K562 (cell line): ENCODE measurements around the gene C1orf87. TPM values are rescaled to one million over a fixed set of nuclear protein-coding genes. Genes with fewer than 3 reads are reported as not detected.

Experiments used
- ATAC-seq: fragments of 200-7000 bp; cut with Tn5 transposase; 3 replicates; pipeline ENCODE4 v1.9.1; 2020; ENCODE audit warnings: moderate library complexity
- BruUV-seq: library from RNA; stranded (reverse); fragments of 400-500 nt; replicated peaks from 2 replicates; lab custom pipeline; 2021; lab: Mats Ljungman, UMichigan
- CTCF ChIA-PET: fragments of 300-600 bp; formaldehyde crosslinking; extraction: SDS; loops from one replicate; lab custom pipeline; 2021; ENCODE audit warnings: low intra/inter-chr PET ratio; lab: Yijun Ruan, JAX
- POLR2A ChIA-PET: fragments of 300-600, 350-650 bp; sonication (Branson Sonifier 250); formaldehyde crosslinking; extraction: SDS; loops from one replicate; lab custom pipeline; 2021; ENCODE audit warnings: antibody characterized with exemption, inconsistent platforms; lab: Yijun Ruan, JAX
- DNase-seq, 4 experiments: peaks; one replicate each; pipeline versions ENCODE4 v3.0.0 to v3.0.0-alpha.2; 2011 to 2018; ENCODE audit warnings: low spot score in 3 of 4, mixed read lengths in 3 of 4; ENCODE audit errors: extremely low read depth in 1 of 4
- FAIRE-seq: peaks from 2 replicates; lab custom pipeline; 2011; peaks lifted over from hg19 to GRCh38; lab: Jason Lieb, UNC
- H2AFZ ChIP-seq: 2 replicates; pipeline ENCODE4 v1.6.0; 2011; ENCODE audit warnings: low read depth, low read length, control low read depth, inconsistent platforms
- H3K27ac ChIP-seq: fragments of 200-600 bp; 3 replicates; pipeline ENCODE4 v1.8.0; 2011; ENCODE audit warnings: low read depth, mild to moderate bottlenecking, control low read depth, inconsistent platforms, low read length, moderate library complexity, mixed read lengths; ENCODE audit errors: extremely low read depth
- H3K27me3 ChIP-seq, 2 experiments: fragments of 300-600 bp in 1 of 2; 2 replicates in 1 of 2; 3 replicates in 1 of 2; pipeline versions ENCODE4 v1.6.0 to v1.8.0; 2011; ENCODE audit warnings: inconsistent platforms in 2 of 2, low read length in 2 of 2, mild to moderate bottlenecking in 1 of 2, mixed read lengths in 1 of 2, moderate library complexity in 1 of 2; ENCODE audit not compliant: control insufficient read depth in 2 of 2, insufficient read depth in 2 of 2
- H3K36me3 ChIP-seq: fragments of 300-600 bp; 3 replicates; pipeline ENCODE4 v1.8.0; 2011; ENCODE audit warnings: mild to moderate bottlenecking, low read length, inconsistent platforms; ENCODE audit not compliant: control insufficient read depth, insufficient read depth
- H3K4me1 ChIP-seq, 2 experiments: fragments of 200-600 bp in 1 of 2; replicated peaks in 1 of 2; 2 replicates in 1 of 2; 3 replicates in 1 of 2; pipeline versions ENCODE4 v1.5.1 to v1.8.0; 2011; ENCODE audit warnings: inconsistent platforms in 2 of 2, low read length in 2 of 2, mild to moderate bottlenecking in 1 of 2, mixed read lengths in 1 of 2, moderate library complexity in 1 of 2; ENCODE audit not compliant: control insufficient read depth in 2 of 2, insufficient read depth in 2 of 2
- H3K4me2 ChIP-seq: 2 replicates; pipeline ENCODE4 v1.6.1; 2011; ENCODE audit warnings: low read length, control low read depth, inconsistent platforms, mixed read lengths; ENCODE audit not compliant: insufficient read depth
- H3K4me3 ChIP-seq: fragments of 200-600 bp; sonication (generic), shearing (Covaris generic); 2 replicates; pipeline ENCODE4 v1.5.1; 2016; ENCODE audit warnings: control low read depth, inconsistent platforms
- H3K79me2 ChIP-seq: fragments of 200-600 bp; 3 replicates; pipeline ENCODE4 v1.8.0; 2011; ENCODE audit warnings: low read length, inconsistent platforms; ENCODE audit not compliant: control insufficient read depth, insufficient read depth
- H3K9ac ChIP-seq, 2 experiments: 2 replicates each; pipeline versions ENCODE4 v1.6.0 to v1.6.1; 2011; ENCODE audit warnings: low read depth in 2 of 2, low read length in 2 of 2, control low read depth in 1 of 2, inconsistent platforms in 1 of 2, mild to moderate bottlenecking in 1 of 2, mixed read lengths in 1 of 2; ENCODE audit not compliant: insufficient read depth in 1 of 2
- H3K9me1 ChIP-seq: one replicate; pipeline ENCODE4 v1.6.0; 2011; ENCODE audit warnings: inconsistent platforms, mild to moderate bottlenecking, low read length, moderate library complexity; ENCODE audit not compliant: control insufficient read depth, insufficient read depth
- H3K9me3 ChIP-seq: replicated peaks from 2 replicates; pipeline ENCODE4 v1.5.1; 2011; ENCODE audit warnings: low read depth, low read length, inconsistent platforms; ENCODE audit not compliant: control insufficient read depth, insufficient read depth
- H4K20me1 ChIP-seq: replicated peaks from 2 replicates; pipeline ENCODE4 v1.6.1; 2011; ENCODE audit warnings: low read length, inconsistent platforms, mixed read lengths; ENCODE audit not compliant: control insufficient read depth, insufficient read depth
- CAMTA2 ChIP-seq: fragments of 250-450 bp; sonication (Bioruptor Pico); conservative IDR thresholded peaks from 2 replicates; pipeline ENCODE4 v1.5.1; 2022
- ELK1 ChIP-seq: sonication (generic); formaldehyde crosslinking; IDR thresholded peaks from 2 replicates; pipeline ENCODE4 v1.8.1; 2022; ENCODE audit warnings: missing genetic modification reagents
- HSF4 ChIP-seq: fragments of 250-450 bp; sonication (Bioruptor Pico); IDR thresholded peaks from 2 replicates; pipeline ENCODE4 v2.1.2; 2022; ENCODE audit warnings: mild to moderate bottlenecking, moderate library complexity, borderline replicate concordance
- MITF ChIP-seq: IDR thresholded peaks from 2 replicates; pipeline ENCODE4 v1.6.1; 2014; ENCODE audit warnings: antibody characterized with exemption
- NKRF ChIP-seq: fragments of 450-650 bp; IDR thresholded peaks from 2 replicates; pipeline ENCODE4 v1.6.1; 2016; ENCODE audit warnings: borderline replicate concordance
- TCFL5 ChIP-seq: fragments of 250-450 bp; sonication (Bioruptor Pico); conservative IDR thresholded peaks from 2 replicates; pipeline ENCODE4 v1.6.1; 2021; ENCODE audit warnings: mild to moderate bottlenecking, moderate library complexity, matching md5 sums
- XRCC4 ChIP-seq: IDR thresholded peaks from one replicate; pipeline ENCODE4 v1.6.1; 2011; ENCODE audit not compliant: insufficient read depth, insufficient read length; ENCODE audit errors: extremely low read depth
- ZBTB5 ChIP-seq: fragments of 450-650 bp; IDR thresholded peaks from 2 replicates; pipeline ENCODE4 v1.6.1; 2017; ENCODE audit warnings: antibody characterized with exemption
- ZNF449 ChIP-seq: fragments of 250-450 bp; sonication (Bioruptor Pico); IDR thresholded peaks from 2 replicates; pipeline ENCODE4 v1.8.0; 2022; ENCODE audit warnings: moderate library complexity, mild to moderate bottlenecking, inconsistent platforms
- WGBS: fragments of 100-300 bp; shearing (Covaris generic); methylation state at CpG from one replicate; pipeline ENCODE4 v1.1.6; 2016; ENCODE audit warnings: low coverage, mixed read lengths; ENCODE audit not compliant: insufficient coverage; ENCODE audit errors: missing lambda C conversion rate; 5-methylcytosine and 5-hydroxymethylcytosine counted together
- in situ Hi-C: fragments of 300-500 bp; cut with MboI; formaldehyde crosslinking; loops from 4 replicates; pipeline ENCODE4 v1.15.0; 2018; ENCODE audit warnings: inconsistent platforms, mixed read lengths
- intact Hi-C: fragments of 100-400 bp; cut with micrococcal nuclease; formaldehyde crosslinking; loops from 2 replicates; pipeline ENCODE4 v1.14.2; 2022
- polyA plus RNA-seq, 8 experiments: library from polyadenylated mRNA; depleted of rRNA in 4 of 8; stranded (reverse) in 5 of 8; unstranded in 3 of 8; fragments of >200 nt; fragmentation: Nextera tagmentation in 2 of 8; fragmentation: Illumina TruSeq in 1 of 8; extraction: Ambion mirVana in 2 of 8; extraction: Trizol in 1 of 8; gene quantifications; 2 replicates each; pipeline versions ENCODE4 v1.2.1 to v1.2.3, GENCODE V29; 2011 to 2014; ENCODE audit warnings: inconsistent platforms in 1 of 8, missing spikeins in 1 of 8
- total RNA-seq, 7 experiments: library from RNA; depleted of rRNA in 6 of 7; stranded (reverse); fragments of >200 nt in 6 of 7; fragmentation: Illumina TruSeq in 2 of 7; extraction: Trizol in 2 of 7; gene quantifications; 2 replicates each; pipeline versions ENCODE4 v1.2.1 to v1.2.3, GENCODE V29; 2011 to 2021; ENCODE audit warnings: low replicate concordance in 1 of 7

The C1orf87 gene
- total and polyA plus RNA-seq, 9 of the 15 experiments (the other 6 are each of a cell fraction or from before 2014, with no cell fraction given) = not detected

- BruUV-seq = no TSS peak
- ChIA-PET POLR2A (no interaction called here), CTCF (no interaction called here)
- in situ Hi-C loops = no loop called here
- Histone ChIP-seq H3K79me2 (no peaks in the 10 kb centered on the region), H3K27ac (no peak overlapping the region), H3K4me1 (no peaks in the 10 kb centered on the region), H3K4me3 (no peak overlapping the region), H4K20me1 (no peaks in the 10 kb centered on the region), H2AFZ (no peak overlapping the region), H3K9me3 (no peaks in the 10 kb centered on the region), H3K4me2 (no peak overlapping the region), H3K36me3 (no peaks in the 10 kb centered on the region), H3K27me3 (no peaks in the 10 kb centered on the region), H3K9me1 (no peaks in the 10 kb centered on the region)
- ATAC-seq = no peak
- intact Hi-C loops = no loop called here
- no peak for FAIRE-seq
- no peak for DNase-seq
- 1% methylated on average over 5 of the region's 5 CpGs for WGBS
- TF ChIP-seq TCFL5 = no peak
- no peak for TF ChIP-seq NKRF
- no peak for TF ChIP-seq XRCC4
- no peak for TF ChIP-seq ZNF449 (CRISPR knock-in tag)
- TF ChIP-seq HSF4 (CRISPR knock-in tag) = no peak
- TF ChIP-seq MITF = no peak
- TF ChIP-seq ZBTB5 = no peak
- no peak for TF ChIP-seq CAMTA2
- no peak for TF ChIP-seq ELK1 (CRISPR knock-in tag)
- TF ChIP-seq, all 486 proteins: peak for 0
- no peak overlapping the region for H3K9ac ChIP-seq
Observed at GRCh38 chr1:60088620-60089155, 15.1 kb upstream of the C1orf87 start.
